A549 (cell line): Measurements from ENCODE around the gene RYR1.

Source experiments
- CEBPB ChIP-seq, 2 experiments: fragments of >200 bp in 1 of 2; sonication (Bioruptor Twin) in 1 of 2; formaldehyde crosslinking in 1 of 2; IDR thresholded peaks; 2 replicates each; pipeline ENCODE4 v1.6.1; 2012 to 2016
- NR3C1 ChIP-seq: fragments of >200 bp; sonication (Bioruptor Twin); formaldehyde crosslinking; IDR thresholded peaks from 3 replicates; pipeline ENCODE4 v1.6.1; 2017
- SMC3 ChIP-seq: fragments of >200 bp; sonication (Bioruptor Twin); formaldehyde crosslinking; IDR thresholded peaks from 3 replicates; pipeline ENCODE4 v1.6.1; 2018; ENCODE audit warnings: inconsistent platforms
- TFCP2L1 ChIP-seq: fragments of 250-450 bp; sonication (Bioruptor Pico); IDR thresholded peaks from 2 replicates; pipeline ENCODE4 v1.5.0; 2021; ENCODE audit warnings: mild to moderate bottlenecking
- TF ChIP-seq, protein P1 (sequence below): fragments of 200-600 bp; sonication (generic); IDR thresholded peaks from 2 replicates; pipeline ENCODE4 v1.6.1; 2016; ENCODE audit warnings: antibody characterized with exemption, mild to moderate bottlenecking, moderate library complexity
- TF ChIP-seq, protein P2 (sequence below): fragments of >200 bp; sonication (Bioruptor Twin); formaldehyde crosslinking; IDR thresholded peaks from 3 replicates; pipeline ENCODE4 v1.5.1; 2016
- TF ChIP-seq, protein P3 (sequence below): IDR thresholded peaks from 2 replicates; pipeline ENCODE4 v1.6.1; 2012

DNA sequence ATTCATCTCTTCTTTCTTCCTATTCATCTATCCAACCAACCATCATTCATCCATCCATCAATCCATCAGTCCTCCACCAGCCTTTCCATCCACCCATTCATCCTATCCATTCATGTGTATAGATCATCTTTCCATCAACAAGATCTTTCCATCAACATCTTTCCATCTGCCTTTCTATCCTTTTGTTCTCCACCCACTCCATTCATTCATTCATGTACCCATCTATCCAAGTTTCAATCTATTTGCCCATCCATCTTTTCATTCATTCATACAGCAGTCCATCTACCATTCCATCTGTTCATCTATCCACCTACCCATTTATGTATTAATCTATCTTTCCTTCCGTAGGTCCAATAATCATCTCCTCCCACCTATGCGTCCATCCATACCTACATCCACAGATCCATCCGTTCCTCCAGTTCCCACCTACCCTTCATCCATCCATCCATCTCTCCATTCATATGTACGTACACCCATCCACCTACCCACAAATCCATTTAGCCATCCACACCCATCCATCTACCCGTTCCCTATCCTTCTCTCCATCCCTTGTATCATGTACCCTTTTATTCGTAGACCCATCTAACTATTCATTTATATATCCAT is 53.3 kb downstream of the RYR1 start:
- TF ChIP-seq TFCP2L1 (CRISPR knock-in tag) (no peak), SMC3 (no peak), CEBPB (IDR thresholded peaks at IDR 0.05) (no peak), NR3C1 (no peak)
- TF ChIP-seq, protein P1, sequence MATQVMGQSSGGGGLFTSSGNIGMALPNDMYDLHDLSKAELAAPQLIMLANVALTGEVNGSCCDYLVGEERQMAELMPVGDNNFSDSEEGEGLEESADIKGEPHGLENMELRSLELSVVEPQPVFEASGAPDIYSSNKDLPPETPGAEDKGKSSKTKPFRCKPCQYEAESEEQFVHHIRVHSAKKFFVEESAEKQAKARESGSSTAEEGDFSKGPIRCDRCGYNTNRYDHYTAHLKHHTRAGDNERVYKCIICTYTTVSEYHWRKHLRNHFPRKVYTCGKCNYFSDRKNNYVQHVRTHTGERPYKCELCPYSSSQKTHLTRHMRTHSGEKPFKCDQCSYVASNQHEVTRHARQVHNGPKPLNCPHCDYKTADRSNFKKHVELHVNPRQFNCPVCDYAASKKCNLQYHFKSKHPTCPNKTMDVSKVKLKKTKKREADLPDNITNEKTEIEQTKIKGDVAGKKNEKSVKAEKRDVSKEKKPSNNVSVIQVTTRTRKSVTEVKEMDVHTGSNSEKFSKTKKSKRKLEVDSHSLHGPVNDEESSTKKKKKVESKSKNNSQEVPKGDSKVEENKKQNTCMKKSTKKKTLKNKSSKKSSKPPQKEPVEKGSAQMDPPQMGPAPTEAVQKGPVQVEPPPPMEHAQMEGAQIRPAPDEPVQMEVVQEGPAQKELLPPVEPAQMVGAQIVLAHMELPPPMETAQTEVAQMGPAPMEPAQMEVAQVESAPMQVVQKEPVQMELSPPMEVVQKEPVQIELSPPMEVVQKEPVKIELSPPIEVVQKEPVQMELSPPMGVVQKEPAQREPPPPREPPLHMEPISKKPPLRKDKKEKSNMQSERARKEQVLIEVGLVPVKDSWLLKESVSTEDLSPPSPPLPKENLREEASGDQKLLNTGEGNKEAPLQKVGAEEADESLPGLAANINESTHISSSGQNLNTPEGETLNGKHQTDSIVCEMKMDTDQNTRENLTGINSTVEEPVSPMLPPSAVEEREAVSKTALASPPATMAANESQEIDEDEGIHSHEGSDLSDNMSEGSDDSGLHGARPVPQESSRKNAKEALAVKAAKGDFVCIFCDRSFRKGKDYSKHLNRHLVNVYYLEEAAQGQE = no peak
- TF ChIP-seq, protein P2, sequence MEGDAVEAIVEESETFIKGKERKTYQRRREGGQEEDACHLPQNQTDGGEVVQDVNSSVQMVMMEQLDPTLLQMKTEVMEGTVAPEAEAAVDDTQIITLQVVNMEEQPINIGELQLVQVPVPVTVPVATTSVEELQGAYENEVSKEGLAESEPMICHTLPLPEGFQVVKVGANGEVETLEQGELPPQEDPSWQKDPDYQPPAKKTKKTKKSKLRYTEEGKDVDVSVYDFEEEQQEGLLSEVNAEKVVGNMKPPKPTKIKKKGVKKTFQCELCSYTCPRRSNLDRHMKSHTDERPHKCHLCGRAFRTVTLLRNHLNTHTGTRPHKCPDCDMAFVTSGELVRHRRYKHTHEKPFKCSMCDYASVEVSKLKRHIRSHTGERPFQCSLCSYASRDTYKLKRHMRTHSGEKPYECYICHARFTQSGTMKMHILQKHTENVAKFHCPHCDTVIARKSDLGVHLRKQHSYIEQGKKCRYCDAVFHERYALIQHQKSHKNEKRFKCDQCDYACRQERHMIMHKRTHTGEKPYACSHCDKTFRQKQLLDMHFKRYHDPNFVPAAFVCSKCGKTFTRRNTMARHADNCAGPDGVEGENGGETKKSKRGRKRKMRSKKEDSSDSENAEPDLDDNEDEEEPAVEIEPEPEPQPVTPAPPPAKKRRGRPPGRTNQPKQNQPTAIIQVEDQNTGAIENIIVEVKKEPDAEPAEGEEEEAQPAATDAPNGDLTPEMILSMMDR = no peak
- TF ChIP-seq, protein P3, sequence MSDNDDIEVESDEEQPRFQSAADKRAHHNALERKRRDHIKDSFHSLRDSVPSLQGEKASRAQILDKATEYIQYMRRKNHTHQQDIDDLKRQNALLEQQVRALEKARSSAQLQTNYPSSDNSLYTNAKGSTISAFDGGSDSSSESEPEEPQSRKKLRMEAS = no peak
